HEK293 (cell line): ENCODE results near the gene SNHG17.

ENCODE experiments used
- EGR2 ChIP-seq: fragments of 450-650 bp; formaldehyde crosslinking; IDR thresholded peaks from 2 replicates; pipeline ENCODE4 v1.5.1; 2016; ENCODE audit warnings: low read depth, missing biosample characterization, missing genetic modification characterization
- GLIS1 ChIP-seq: fragments of 450-650 bp; formaldehyde crosslinking; IDR thresholded peaks from 2 replicates; pipeline ENCODE4 v1.5.1; 2016; ENCODE audit warnings: missing biosample characterization, missing genetic modification characterization
- HOXC10 ChIP-seq: sonication (generic); formaldehyde crosslinking; IDR thresholded peaks from 2 replicates; pipeline ENCODE4 v1.8.1; 2023; ENCODE audit warnings: mild to moderate bottlenecking, missing genetic modification reagents
- PRDM10 ChIP-seq: fragments of 450-650 bp; formaldehyde crosslinking; IDR thresholded peaks from 2 replicates; pipeline ENCODE4 v1.5.1; 2016; ENCODE audit warnings: missing biosample characterization, missing genetic modification characterization
- PRDM4 ChIP-seq: fragments of 450-650 bp; formaldehyde crosslinking; IDR thresholded peaks from 2 replicates; pipeline ENCODE4 v1.5.1; 2017; ENCODE audit warnings: missing biosample characterization, missing genetic modification characterization
- TSHZ1 ChIP-seq: fragments of 450-650 bp; formaldehyde crosslinking; IDR thresholded peaks from 2 replicates; pipeline ENCODE4 v1.5.1; 2016; ENCODE audit warnings: missing biosample characterization, missing genetic modification characterization, borderline replicate concordance
- ZBTB10 ChIP-seq: fragments of 450-650 bp; formaldehyde crosslinking; IDR thresholded peaks from 2 replicates; pipeline ENCODE4 v1.5.1; 2016; ENCODE audit warnings: missing biosample characterization, missing genetic modification characterization
- ZNF112 ChIP-seq: fragments of 450-650 bp; formaldehyde crosslinking; IDR thresholded peaks from 2 replicates; pipeline ENCODE4 v1.5.0; 2017; ENCODE audit warnings: missing biosample characterization, missing genetic modification characterization
- ZNF157 ChIP-seq: fragments of 450-650 bp; formaldehyde crosslinking; IDR thresholded peaks from 2 replicates; pipeline ENCODE4 v1.5.1; 2016; ENCODE audit warnings: missing biosample characterization, missing genetic modification characterization
- ZNF362 ChIP-seq: fragments of 450-650 bp; formaldehyde crosslinking; IDR thresholded peaks from 2 replicates; pipeline ENCODE4 v1.5.1; 2016; ENCODE audit warnings: missing biosample characterization, missing genetic modification characterization
- ZNF514 ChIP-seq: fragments of 450-650 bp; formaldehyde crosslinking; IDR thresholded peaks from 2 replicates; pipeline ENCODE4 v1.5.1; 2016; ENCODE audit warnings: missing biosample characterization, missing genetic modification characterization
- ZNF544 ChIP-seq: fragments of 450-650 bp; formaldehyde crosslinking; IDR thresholded peaks from 2 replicates; pipeline ENCODE4 v1.5.0; 2017; ENCODE audit warnings: missing biosample characterization, missing genetic modification characterization
- ZNF571 ChIP-seq: fragments of 450-650 bp; formaldehyde crosslinking; IDR thresholded peaks from 2 replicates; pipeline ENCODE4 v1.5.0; 2017; ENCODE audit warnings: missing biosample characterization, missing genetic modification characterization
- ZNF664 ChIP-seq: fragments of 450-650 bp; formaldehyde crosslinking; IDR thresholded peaks from 2 replicates; pipeline ENCODE4 v1.5.1; 2016; ENCODE audit warnings: missing biosample characterization, missing genetic modification characterization
- ZNF830 ChIP-seq: fragments of 450-650 bp; IDR thresholded peaks from 2 replicates; pipeline ENCODE4 v1.5.0; 2018; ENCODE audit warnings: missing biosample characterization, missing genetic modification characterization, low read depth, mild to moderate bottlenecking, moderate library complexity
- ZSCAN16 ChIP-seq: fragments of 450-650 bp; formaldehyde crosslinking; IDR thresholded peaks from 2 replicates; pipeline ENCODE4 v1.5.1; 2016; ENCODE audit warnings: missing biosample characterization, missing genetic modification characterization
- TF ChIP-seq, protein P1 (sequence below): fragments of 450-650 bp; IDR thresholded peaks from 2 replicates; pipeline ENCODE4 v1.5.1; 2018; ENCODE audit warnings: missing biosample characterization, mild to moderate bottlenecking, missing genetic modification characterization
- TF ChIP-seq, protein P2 (sequence below): fragments of 450-650 bp; formaldehyde crosslinking; IDR thresholded peaks from 2 replicates; pipeline ENCODE4 v1.5.1; 2016; ENCODE audit warnings: missing biosample characterization, missing genetic modification characterization
- TF ChIP-seq, protein P3 (sequence below): fragments of 450-650 bp; formaldehyde crosslinking; IDR thresholded peaks from 2 replicates; pipeline ENCODE4 v1.5.1; 2016; ENCODE audit warnings: missing biosample characterization, missing genetic modification characterization

The SNHG17 gene

GRCh38 chr20:38426006-38426897 lies 8.9 kb downstream of the SNHG17 start (continued):
- TF ChIP-seq ZNF362 (peak; percentile 87), TSHZ1 (tag by site-specific recombination) (no peak), ZNF571 (tag by site-specific recombination) (no peak), GLIS1 (tag by site-specific recombination) (peak; percentile 41; the same call in 1 of the 2 replicates), ZNF830 (no peak), EGR2 (tag by site-specific recombination) (no peak), ZSCAN16 (tag by site-specific recombination) (no peak), ZNF544 (tag by site-specific recombination) (no peak), HOXC10 (no peak), ZNF514 (tag by site-specific recombination) (no peak), ZBTB10 (tag by site-specific recombination) (no peak), ZNF157 (tag by site-specific recombination) (no peak), PRDM10 (tag by site-specific recombination) (no peak), PRDM4 (tag by site-specific recombination) (no peak), ZNF664 (tag by site-specific recombination) (no peak), ZNF112 (no peak)
- TF ChIP-seq, protein P1, sequence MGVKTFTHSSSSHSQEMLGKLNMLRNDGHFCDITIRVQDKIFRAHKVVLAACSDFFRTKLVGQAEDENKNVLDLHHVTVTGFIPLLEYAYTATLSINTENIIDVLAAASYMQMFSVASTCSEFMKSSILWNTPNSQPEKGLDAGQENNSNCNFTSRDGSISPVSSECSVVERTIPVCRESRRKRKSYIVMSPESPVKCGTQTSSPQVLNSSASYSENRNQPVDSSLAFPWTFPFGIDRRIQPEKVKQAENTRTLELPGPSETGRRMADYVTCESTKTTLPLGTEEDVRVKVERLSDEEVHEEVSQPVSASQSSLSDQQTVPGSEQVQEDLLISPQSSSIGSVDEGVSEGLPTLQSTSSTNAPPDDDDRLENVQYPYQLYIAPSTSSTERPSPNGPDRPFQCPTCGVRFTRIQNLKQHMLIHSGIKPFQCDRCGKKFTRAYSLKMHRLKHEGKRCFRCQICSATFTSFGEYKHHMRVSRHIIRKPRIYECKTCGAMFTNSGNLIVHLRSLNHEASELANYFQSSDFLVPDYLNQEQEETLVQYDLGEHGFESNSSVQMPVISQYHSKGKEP (tag by site-specific recombination): no peak
- TF ChIP-seq, protein P2, sequence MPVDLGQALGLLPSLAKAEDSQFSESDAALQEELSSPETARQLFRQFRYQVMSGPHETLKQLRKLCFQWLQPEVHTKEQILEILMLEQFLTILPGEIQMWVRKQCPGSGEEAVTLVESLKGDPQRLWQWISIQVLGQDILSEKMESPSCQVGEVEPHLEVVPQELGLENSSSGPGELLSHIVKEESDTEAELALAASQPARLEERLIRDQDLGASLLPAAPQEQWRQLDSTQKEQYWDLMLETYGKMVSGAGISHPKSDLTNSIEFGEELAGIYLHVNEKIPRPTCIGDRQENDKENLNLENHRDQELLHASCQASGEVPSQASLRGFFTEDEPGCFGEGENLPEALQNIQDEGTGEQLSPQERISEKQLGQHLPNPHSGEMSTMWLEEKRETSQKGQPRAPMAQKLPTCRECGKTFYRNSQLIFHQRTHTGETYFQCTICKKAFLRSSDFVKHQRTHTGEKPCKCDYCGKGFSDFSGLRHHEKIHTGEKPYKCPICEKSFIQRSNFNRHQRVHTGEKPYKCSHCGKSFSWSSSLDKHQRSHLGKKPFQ (tag by site-specific recombination): no peak
- TF ChIP-seq, protein P3, sequence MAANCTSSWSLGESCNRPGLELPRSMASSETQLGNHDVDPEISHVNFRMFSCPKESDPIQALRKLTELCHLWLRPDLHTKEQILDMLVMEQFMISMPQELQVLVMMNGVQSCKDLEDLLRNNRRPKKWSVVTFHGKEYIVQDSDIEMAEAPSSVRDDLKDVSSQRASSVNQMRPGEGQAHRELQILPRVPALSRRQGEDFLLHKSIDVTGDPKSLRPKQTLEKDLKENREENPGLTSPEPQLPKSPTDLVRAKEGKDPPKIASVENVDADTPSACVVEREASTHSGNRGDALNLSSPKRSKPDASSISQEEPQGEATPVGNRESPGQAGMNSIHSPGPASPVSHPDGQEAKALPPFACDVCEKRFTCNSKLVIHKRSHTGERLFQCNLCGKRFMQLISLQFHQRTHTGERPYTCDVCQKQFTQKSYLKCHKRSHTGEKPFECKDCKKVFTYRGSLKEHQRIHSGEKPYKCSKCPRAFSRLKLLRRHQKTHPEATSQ (tag by site-specific recombination): no peak
